ENCODE data around the gene GPR137B. TPM values are rescaled to one million over a fixed set of nuclear protein-coding genes. Genes with fewer than 3 reads are reported as not detected.

The GPR137B gene
- total and polyA plus RNA-seq, 2 donors (not counting 1 experiment from before 2014, with no cell fraction given): 12.9 to 13.6 TPM

GRCh38 chr1:236103646-236104218 lies 38.6 kb upstream of the GPR137B start:
- Histone ChIP-seq H3K27ac (ENCODE audit: insufficient read depth, low read length) (no peak overlapping the region), H2AFZ (ENCODE audit: low read length) (peak overlapping the region; percentile 17), H3K4me2 (ENCODE audit: extremely low read depth, insufficient read depth, low read length) (peak overlapping the region; percentile 69), H3K36me3 (ENCODE audit: control insufficient read depth, insufficient read depth, low read length) (no peaks in the 10 kb centered on the region), H3K9me3 (ENCODE audit: control insufficient read depth, insufficient read depth, low read depth, low read length) (no peaks in the 10 kb centered on the region), H3K27me3 (ENCODE audit: control insufficient read depth, insufficient read depth, low read length) (no peaks in the 10 kb centered on the region), H3K79me2 (ENCODE audit: control insufficient read depth, insufficient read depth, low read length) (no peaks in the 10 kb centered on the region), H3K4me1 (ENCODE audit: control insufficient read depth, extremely low read depth, insufficient read depth, low read length) (no peaks in the 10 kb centered on the region), H3K4me3 (replicated peaks in 1 of 4; ENCODE audit: control extremely low read depth in 1 of 4, insufficient read depth in 1 of 4, low read depth in 3 of 4, low read length in 4 of 4) (no peak overlapping the region), H4K20me1 (ENCODE audit: control insufficient read depth, extremely low read depth, insufficient read depth, low read length) (no peaks in the 10 kb centered on the region), H3K9ac (ENCODE audit: insufficient read depth, low read length) (no peak overlapping the region)
- peak; percentile 27 to 76 for DNase-seq (ENCODE audit: low read depth in 2 of 2)
- TF ChIP-seq EZH2 (IDR thresholded peaks at IDR 0.05; ENCODE audit: low read length, missing control alignments) (no peak), CTCF (conservative IDR thresholded peaks at IDR 0.05 in 1 of 2, IDR thresholded peaks at IDR 0.05 in 1 of 2; ENCODE audit: low read depth in 1 of 2, low read length in 2 of 2) (peak; percentile 74 to 77)

- no peaks in the 10 kb centered on the region for H3K79me2 ChIP-seq (ENCODE audit: control insufficient read depth, insufficient read depth, low read length)
- H3K27me3 ChIP-seq (ENCODE audit: control insufficient read depth, insufficient read depth, low read length): no peaks in the 10 kb centered on the region
- H3K4me3 ChIP-seq (replicated peaks in 1 of 4; ENCODE audit: control extremely low read depth in 1 of 4, insufficient read depth in 1 of 4, low read depth in 3 of 4, low read length in 4 of 4): no peak overlapping the region
- no peaks in the 10 kb centered on the region for H4K20me1 ChIP-seq (ENCODE audit: control insufficient read depth, extremely low read depth, insufficient read depth, low read length)
- H3K4me2 ChIP-seq (ENCODE audit: extremely low read depth, insufficient read depth, low read length): no peak overlapping the region
- TF ChIP-seq EZH2 (IDR thresholded peaks at IDR 0.05; ENCODE audit: low read length, missing control alignments) (no peak), CTCF (conservative IDR thresholded peaks at IDR 0.05 in 1 of 2, IDR thresholded peaks at IDR 0.05 in 1 of 2; ENCODE audit: low read depth in 1 of 2, low read length in 2 of 2) (no peak)
- H3K9ac ChIP-seq (ENCODE audit: insufficient read depth, low read length): no peak overlapping the region
- no peaks in the 10 kb centered on the region for H3K9me3 ChIP-seq (ENCODE audit: control insufficient read depth, insufficient read depth, low read depth, low read length)
- H3K36me3 ChIP-seq (ENCODE audit: control insufficient read depth, insufficient read depth, low read length): no peaks in the 10 kb centered on the region
- DNase-seq (ENCODE audit: low read depth in 2 of 2): no peak
- no peak overlapping the region for H3K27ac ChIP-seq (ENCODE audit: insufficient read depth, low read length)
- H2AFZ ChIP-seq (ENCODE audit: low read length): no peak overlapping the region
- H3K4me1 ChIP-seq (ENCODE audit: control insufficient read depth, extremely low read depth, insufficient read depth, low read length): no peaks in the 10 kb centered on the region
Measured at GRCh38 chr1:236107121-236107907, 35.0 kb upstream of the GPR137B start.

GRCh38 chr1:236108027-236108648 lies 34.2 kb upstream of the GPR137B start:
- Histone ChIP-seq H3K9me3 (ENCODE audit: control insufficient read depth, insufficient read depth, low read depth, low read length) (no peaks in the 10 kb centered on the region), H4K20me1 (ENCODE audit: control insufficient read depth, extremely low read depth, insufficient read depth, low read length) (no peaks in the 10 kb centered on the region), H3K27me3 (ENCODE audit: control insufficient read depth, insufficient read depth, low read length) (no peaks in the 10 kb centered on the region), H3K79me2 (ENCODE audit: control insufficient read depth, insufficient read depth, low read length) (no peaks in the 10 kb centered on the region), H3K4me3 (replicated peaks in 1 of 4; ENCODE audit: control extremely low read depth in 1 of 4, insufficient read depth in 1 of 4, low read depth in 3 of 4, low read length in 4 of 4) (no peak overlapping the region), H3K9ac (ENCODE audit: insufficient read depth, low read length) (no peak overlapping the region), H3K36me3 (ENCODE audit: control insufficient read depth, insufficient read depth, low read length) (no peaks in the 10 kb centered on the region), H2AFZ (ENCODE audit: low read length) (no peak overlapping the region), H3K27ac (ENCODE audit: insufficient read depth, low read length) (no peak overlapping the region), H3K4me1 (ENCODE audit: control insufficient read depth, extremely low read depth, insufficient read depth, low read length) (no peaks in the 10 kb centered on the region), H3K4me2 (ENCODE audit: extremely low read depth, insufficient read depth, low read length) (no peak overlapping the region)
- DNase-seq (ENCODE audit: low read depth in 2 of 2): no peak
- TF ChIP-seq EZH2 (IDR thresholded peaks at IDR 0.05; ENCODE audit: low read length, missing control alignments): no peak
- TF ChIP-seq CTCF (conservative IDR thresholded peaks at IDR 0.05 in 1 of 2, IDR thresholded peaks at IDR 0.05 in 1 of 2; ENCODE audit: low read depth in 1 of 2, low read length in 2 of 2): no peak

All from fibroblast of lung (primary cell).